Smooth muscle cell (in vitro differentiated cells): ENCODE data around the gene PPP2R2C. TPM values are rescaled to one million over a fixed set of nuclear protein-coding genes. Genes with fewer than 3 reads are reported as not detected.

Experiments used
- DNase-seq: peaks from one replicate; lab custom pipeline; 2025; ENCODE audit not compliant: unreplicated experiment; lab: John Stamatoyannopoulos, UW
- H2AFZ ChIP-seq: fragments of 200-600 bp; sonication (generic); 2 replicates; pipeline ENCODE4 v1.6.0; 2016; ENCODE audit warnings: antibody characterized with exemption, low read depth, mild to moderate bottlenecking
- H3F3A ChIP-seq: fragments of 200-600 bp; sonication (generic); 2 replicates; pipeline ENCODE4 v1.6.0; 2017; ENCODE audit warnings: antibody characterized with exemption, low read depth
- H3K27ac ChIP-seq: fragments of 200-600 bp; sonication (generic); 2 replicates; pipeline ENCODE4 v1.5.1; 2016; ENCODE audit warnings: low read depth, mild to moderate bottlenecking
- H3K27me3 ChIP-seq: fragments of 200-600 bp; sonication (generic); 2 replicates; pipeline ENCODE4 v1.6.1; 2016; ENCODE audit warnings: low read depth, mild to moderate bottlenecking
- H3K36me3 ChIP-seq: fragments of 200-600 bp; sonication (generic); 2 replicates; pipeline ENCODE4 v1.5.1; 2016; ENCODE audit warnings: low read depth
- H3K4me1 ChIP-seq: fragments of 200-600 bp; sonication (generic); 2 replicates; pipeline ENCODE4 v1.5.1; 2016; ENCODE audit warnings: low read depth
- H3K4me2 ChIP-seq: fragments of 200-600 bp; sonication (generic); 2 replicates; pipeline ENCODE4 v1.6.0; 2016; ENCODE audit warnings: mild to moderate bottlenecking
- H3K4me3 ChIP-seq: fragments of 200-600 bp; sonication (generic); 2 replicates; pipeline ENCODE4 v1.5.1; 2016; ENCODE audit warnings: mild to moderate bottlenecking
- H3K79me2 ChIP-seq: fragments of 200-600 bp; sonication (generic); 2 replicates; pipeline ENCODE4 v1.6.0; 2016; ENCODE audit warnings: low read depth, mild to moderate bottlenecking
- H3K9ac ChIP-seq: fragments of 200-600 bp; sonication (generic); 2 replicates; pipeline ENCODE4 v1.6.0; 2016; ENCODE audit warnings: low read depth
- H3K9me3 ChIP-seq: fragments of 200-600 bp; sonication (generic); replicated peaks from 2 replicates; pipeline ENCODE4 v1.5.1; 2016; ENCODE audit warnings: low read depth
- H4K20me1 ChIP-seq: fragments of 200-600 bp; sonication (generic); 2 replicates; pipeline ENCODE4 v1.6.0; 2016; ENCODE audit warnings: low read depth
- WGBS: methylation state at CpG from one replicate; pipeline ENCODE4 v1.1.7; 2016; ENCODE audit warnings: low lambda C conversion rate; 5-methylcytosine and 5-hydroxymethylcytosine counted together
- polyA plus RNA-seq: library from polyadenylated mRNA; unstranded; fragments of >200 nt; fragmentation: Nextera tagmentation; extraction: Ambion mirVana; gene quantifications from 2 replicates; pipeline ENCODE4 v1.2.1, GENCODE V29; 2016
- total RNA-seq: library from RNA; depleted of rRNA; stranded (reverse); fragments of >200 nt; gene quantifications from 2 replicates; pipeline ENCODE4 v1.2.3, GENCODE V29; 2014
- TF ChIP-seq, protein P1 (sequence below): fragments of 200-600 bp; sonication (generic); IDR thresholded peaks from 2 replicates; pipeline ENCODE4 v1.5.1; 2017; ENCODE audit warnings: borderline replicate concordance, mild to moderate bottlenecking, antibody characterized with exemption; ENCODE audit not compliant: insufficient read depth, poor library complexity, severe bottlenecking

PPP2R2C gene
- total and polyA plus RNA-seq, 2 experiments from 2014 or later = 0.54 to 1.8 TPM

DNA sequence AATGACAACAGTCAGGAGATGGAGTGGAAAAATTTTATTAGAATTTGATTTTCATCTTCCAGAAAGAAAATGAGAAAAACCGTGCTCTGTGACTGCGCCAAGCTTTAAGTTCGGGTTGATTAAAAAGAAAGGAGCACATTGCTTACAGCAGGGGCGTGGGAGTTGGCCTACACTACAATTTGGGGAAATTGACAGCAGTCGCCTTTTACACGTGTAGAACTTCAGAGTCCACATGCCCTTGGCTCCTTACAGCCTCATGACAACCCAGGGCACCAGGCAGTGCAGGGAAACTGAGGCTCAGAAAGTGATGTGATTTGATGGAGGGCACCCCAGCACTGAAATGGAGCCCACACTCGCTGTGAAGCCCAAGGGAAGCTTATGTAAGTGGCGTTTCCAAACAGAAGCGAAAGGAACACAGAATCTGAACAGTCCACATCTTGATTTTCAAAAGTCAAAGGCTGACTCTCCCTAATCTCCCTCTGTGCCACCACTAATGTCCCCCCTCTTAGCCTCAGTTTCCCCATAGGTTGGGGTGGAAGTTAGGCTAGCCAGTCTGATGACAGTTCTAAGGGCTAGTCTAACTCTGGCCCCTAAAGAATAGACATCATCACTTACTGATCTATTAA, 5.5 kb downstream of the PPP2R2C start:
- TF ChIP-seq, protein P1, sequence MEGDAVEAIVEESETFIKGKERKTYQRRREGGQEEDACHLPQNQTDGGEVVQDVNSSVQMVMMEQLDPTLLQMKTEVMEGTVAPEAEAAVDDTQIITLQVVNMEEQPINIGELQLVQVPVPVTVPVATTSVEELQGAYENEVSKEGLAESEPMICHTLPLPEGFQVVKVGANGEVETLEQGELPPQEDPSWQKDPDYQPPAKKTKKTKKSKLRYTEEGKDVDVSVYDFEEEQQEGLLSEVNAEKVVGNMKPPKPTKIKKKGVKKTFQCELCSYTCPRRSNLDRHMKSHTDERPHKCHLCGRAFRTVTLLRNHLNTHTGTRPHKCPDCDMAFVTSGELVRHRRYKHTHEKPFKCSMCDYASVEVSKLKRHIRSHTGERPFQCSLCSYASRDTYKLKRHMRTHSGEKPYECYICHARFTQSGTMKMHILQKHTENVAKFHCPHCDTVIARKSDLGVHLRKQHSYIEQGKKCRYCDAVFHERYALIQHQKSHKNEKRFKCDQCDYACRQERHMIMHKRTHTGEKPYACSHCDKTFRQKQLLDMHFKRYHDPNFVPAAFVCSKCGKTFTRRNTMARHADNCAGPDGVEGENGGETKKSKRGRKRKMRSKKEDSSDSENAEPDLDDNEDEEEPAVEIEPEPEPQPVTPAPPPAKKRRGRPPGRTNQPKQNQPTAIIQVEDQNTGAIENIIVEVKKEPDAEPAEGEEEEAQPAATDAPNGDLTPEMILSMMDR = no peak
- 89% methylated on average over 9 of the region's 9 CpGs for WGBS
- no peak for DNase-seq
- Histone ChIP-seq H3F3A (no peaks in the 10 kb centered on the region), H3K27me3 (peaks cover 60% of the 10 kb centered on the region), H3K9me3 (no peaks in the 10 kb centered on the region), H2AFZ (no peak overlapping the region), H3K4me2 (no peak overlapping the region), H3K9ac (no peak overlapping the region), H3K27ac (no peak overlapping the region), H4K20me1 (no peaks in the 10 kb centered on the region), H3K4me3 (no peak overlapping the region), H3K79me2 (no peaks in the 10 kb centered on the region), H3K4me1 (peaks cover 11% of the 10 kb centered on the region), H3K36me3 (no peaks in the 10 kb centered on the region)

DNA sequence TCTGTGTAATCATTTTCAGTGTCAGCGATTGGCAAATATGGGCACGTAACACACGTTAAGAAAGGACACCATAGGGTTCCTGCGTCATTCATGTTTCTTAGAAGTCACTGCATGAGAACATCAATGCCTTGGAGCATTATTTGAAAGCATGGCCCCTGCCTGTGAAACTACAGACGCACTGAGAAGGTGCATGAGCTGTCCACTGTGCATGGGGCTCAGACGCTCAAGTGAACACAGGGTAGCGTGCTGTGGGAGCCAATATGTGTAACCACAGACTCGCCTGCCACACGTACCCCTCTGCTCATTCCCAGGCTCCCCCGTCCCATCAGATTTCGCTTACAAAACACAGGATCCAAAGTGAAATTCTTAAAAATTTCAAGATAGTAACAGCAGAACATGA, 6.5 kb downstream of the PPP2R2C start:
- Histone ChIP-seq H3F3A (no peaks in the 10 kb centered on the region), H3K79me2 (no peaks in the 10 kb centered on the region), H4K20me1 (no peaks in the 10 kb centered on the region), H2AFZ (no peak overlapping the region), H3K9ac (no peak overlapping the region), H3K4me3 (no peak overlapping the region), H3K9me3 (no peaks in the 10 kb centered on the region), H3K4me2 (no peak overlapping the region), H3K36me3 (no peaks in the 10 kb centered on the region), H3K27ac (no peak overlapping the region), H3K27me3 (peaks cover 51% of the 10 kb centered on the region), H3K4me1 (peaks cover 4% of the 10 kb centered on the region)
- TF ChIP-seq, protein P1 = no peak
- WGBS = 93% methylated on average over 11 of the region's 11 CpGs
- no peak for DNase-seq

DNA sequence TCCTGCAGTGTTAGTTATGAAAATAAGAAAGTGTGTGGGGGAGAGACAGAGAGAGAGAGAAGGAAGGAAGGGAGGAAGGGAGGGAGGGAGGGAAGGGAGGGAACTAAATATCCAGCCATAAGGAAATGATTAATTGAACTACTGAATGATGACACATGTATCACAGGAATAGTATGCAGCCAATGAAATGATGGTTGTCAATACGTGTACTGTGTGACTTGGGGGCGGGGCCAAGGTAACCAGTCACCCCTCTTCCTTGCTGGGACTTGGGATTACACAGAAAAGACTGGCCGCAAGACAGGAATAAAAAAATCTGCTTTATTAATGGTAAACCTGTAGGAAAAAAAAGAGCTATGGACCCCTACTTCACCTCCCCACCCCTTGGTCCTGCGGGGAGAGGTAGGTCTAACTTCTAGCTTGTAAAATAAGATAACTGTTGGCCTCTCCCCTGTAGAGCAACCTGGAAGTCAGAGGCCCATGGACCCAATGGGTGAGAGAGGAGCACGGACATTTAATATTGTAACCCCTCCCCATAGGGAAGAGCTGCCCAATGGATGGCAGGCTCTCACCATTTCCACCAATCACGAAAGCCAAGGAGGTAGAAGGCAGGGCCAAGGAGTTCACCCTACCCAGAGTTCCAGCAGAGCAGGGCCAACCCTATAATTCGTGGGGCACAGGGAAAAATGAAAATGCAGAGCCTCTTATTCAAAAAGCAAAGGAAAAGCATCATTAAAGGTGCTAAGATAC, 7.4 kb downstream of the PPP2R2C start:
- Histone ChIP-seq H3K9ac (no peak overlapping the region), H3K27me3 (peaks cover 41% of the 10 kb centered on the region), H3K4me2 (no peak overlapping the region), H3K9me3 (no peaks in the 10 kb centered on the region), H3K36me3 (no peaks in the 10 kb centered on the region), H2AFZ (no peak overlapping the region), H3K4me1 (no peaks in the 10 kb centered on the region), H3K79me2 (no peaks in the 10 kb centered on the region), H3F3A (no peaks in the 10 kb centered on the region), H3K4me3 (no peak overlapping the region), H4K20me1 (no peaks in the 10 kb centered on the region), H3K27ac (no peak overlapping the region)
- TF ChIP-seq, protein P1 = no peak
- 83% methylated on average over 7 of the region's 7 CpGs for whole genome bisulfite sequencing
- DNase-seq = no peak
